ENCODE measurements around the gene UBXN7. TPM values are rescaled to one million over a fixed set of nuclear protein-coding genes. Genes with fewer than 3 reads are reported as not detected.

UBXN7 gene
- total RNA-seq (10 to 100 TPM; 12.9 to 82.0 (median 45.4) TPM), polyA plus RNA-seq (10 to 100 TPM in 2 of 3 donors, 1 to 10 TPM in 1; 3.5 to 25.7 (median 18.3) TPM)
- long read RNA-seq, donor 1, full-length matches to known transcripts, result 4 of 4 reads
- long read RNA-seq, donor 1, partial matches to known transcripts, result 0 of 4 reads
- long read RNA-seq, donor 1, other reads (novel, unspliced or antisense), result 0 of 4 reads
- long read RNA-seq, donor 2, full-length matches to known transcripts, result 3 of 3 reads
- long read RNA-seq, donor 2, partial matches to known transcripts, result 0 of 3 reads
- long read RNA-seq, donor 2, other reads (novel, unspliced or antisense), result 0 of 3 reads
- long read RNA-seq, donor 3, full-length matches to known transcripts, result 3 of 3 reads
- long read RNA-seq, donor 3, partial matches to known transcripts, result 0 of 3 reads
- long read RNA-seq, donor 3, other reads (novel, unspliced or antisense), result 0 of 3 reads
- long read RNA-seq, donor 4, full-length matches to known transcripts, result 2 of 5 reads
- long read RNA-seq, donor 4, partial matches to known transcripts, result 0 of 5 reads
- long read RNA-seq, donor 4, other reads (novel, unspliced or antisense), result 3 of 5 reads
- long read RNA-seq, donor 5, full-length matches to known transcripts, result 11 of 13 reads
- long read RNA-seq, donor 5, partial matches to known transcripts, result 0 of 13 reads
- long read RNA-seq, donor 5, other reads (novel, unspliced or antisense), result 2 of 13 reads
- long read RNA-seq, donor 6, partial matches to known transcripts, result 1 of 1 reads
- long read RNA-seq, donor 6, other reads (novel, unspliced or antisense), result 0 of 1 reads
- long read RNA-seq, donor 7, full-length matches to known transcripts, result 1 of 1 reads
- long read RNA-seq, donor 7, partial matches to known transcripts, result 0 of 1 reads
- long read RNA-seq, donor 7, other reads (novel, unspliced or antisense), result 0 of 1 reads
- long read RNA-seq, donor 8, full-length matches to known transcripts, result 9 of 9 reads
- long read RNA-seq, donor 8, partial matches to known transcripts, result 0 of 9 reads
- long read RNA-seq, donor 8, other reads (novel, unspliced or antisense), result 0 of 9 reads
- long read RNA-seq, donor 9, full-length matches to known transcripts, result 4 of 10 reads
- long read RNA-seq, donor 9, partial matches to known transcripts, result 6 of 10 reads
- long read RNA-seq, donor 9, other reads (novel, unspliced or antisense), result 0 of 10 reads
- long read RNA-seq, donor 10, full-length matches to known transcripts, result 3 of 3 reads
- long read RNA-seq, donor 10, partial matches to known transcripts, result 0 of 3 reads
- long read RNA-seq, donor 10, other reads (novel, unspliced or antisense), result 0 of 3 reads

- Histone ChIP-seq H3K9me3 (replicated peaks in 1 of 3) (no peaks in the 10 kb centered on the region), H3K4me3 (peak within 1 kb of the TSS; percentile 29 to 93 (median 69)), H3K4me1 (replicated peaks in 1 of 2) (peaks cover 7 to 20% of the 10 kb centered on the region in 2 donors), H3K27ac (peak within 1 kb of the TSS; percentile 81 to 88 (median 86)), H3K36me3 (replicated peaks in 1 of 2) (no peaks in the 10 kb centered on the region), H3K27me3 (no peaks in the 10 kb centered on the region)
- TF ChIP-seq POLR2A (IDR thresholded peaks at IDR 0.05), result peak; percentile 40 to 89
- no peak for TF ChIP-seq CTCF (IDR thresholded peaks at IDR 0.05)
- peak; percentile 94 to 97 (median 95) for DNase-seq
- intact Hi-C loops (cut with DNase I), result no loop called here
- 0 to 1% (median 1%) methylated on average over 37 to 67 of the region's 67 CpGs for WGBS, 4 donors
Observed at GRCh38 chr3:196432137-196432879, at the start of gene UBXN7. Gene UBXN7, minus strand, starts transcription at chr3:196432427. Its CDS starts 28 bp downstream, at chr3:196432399.

- Histone ChIP-seq H3K9me3 (replicated peaks in 1 of 3) (no peaks in the 10 kb centered on the region), H3K27me3 (no peaks in the 10 kb centered on the region), H3K4me3 (no peak overlapping the region), H3K4me1 (replicated peaks in 1 of 2) (no peaks in the 10 kb centered on the region), H3K36me3 (replicated peaks in 1 of 2) (peaks cover 0 to 48% of the 10 kb centered on the region in 2 donors), H3K27ac (no peak overlapping the region)
- 90 to 97% (median 97%) methylated on average over 4 of the region's 4 CpGs for WGBS, 4 donors
- no peak for DNase-seq
- TF ChIP-seq POLR2A (IDR thresholded peaks at IDR 0.05), result no peak
- no peak for TF ChIP-seq CTCF (IDR thresholded peaks at IDR 0.05)
- intact Hi-C loops (cut with DNase I), result no loop called here
Observed at GRCh38 chr3:196477678-196478077, 45.5 kb upstream of the UBXN7 start.

- Histone ChIP-seq H3K4me3 (no peak overlapping the region), H3K9me3 (replicated peaks in 1 of 3) (no peaks in the 10 kb centered on the region), H3K4me1 (replicated peaks in 1 of 2) (no peaks in the 10 kb centered on the region), H3K27me3 (no peaks in the 10 kb centered on the region), H3K36me3 (replicated peaks in 1 of 2) (peaks cover 0 to 41% of the 10 kb centered on the region in 2 donors), H3K27ac (no peak overlapping the region)
- intact Hi-C loops (cut with DNase I), result no loop called here
- 89 to 95% (median 93%) methylated on average over 8 of the region's 8 CpGs for WGBS, 4 donors
- no peak for DNase-seq
- TF ChIP-seq POLR2A (IDR thresholded peaks at IDR 0.05), result no peak
- TF ChIP-seq CTCF (IDR thresholded peaks at IDR 0.05), result no peak
Observed at GRCh38 chr3:196472286-196472685, 40.1 kb upstream of the UBXN7 start.

All from adrenal gland (tissue), 19 donors.